HepG2 (cell line): Measurements from ENCODE around the gene DDAH2. TPM values are rescaled to one million over a fixed set of nuclear protein-coding genes. Genes with fewer than 3 reads are reported as not detected.
A peak's percentile ranks its signal among the peaks of the same experiment; 100 is the strongest.

ENCODE experiments used
- CSRNP2 ChIP-seq: sonication (generic); formaldehyde crosslinking; conservative IDR thresholded peaks from 2 replicates; pipeline ENCODE4 v1.8.0; 2022; ENCODE audit warnings: low read depth, missing genetic modification reagents
- HBP1 ChIP-seq: IDR thresholded peaks from 2 replicates; pipeline ENCODE4 v1.6.1; 2016; ENCODE audit warnings: low read depth, control low read depth
- HCFC1 ChIP-seq: fragments of 150-350 bp; IDR thresholded peaks from 2 replicates; pipeline ENCODE4 v1.6.1; 2014; ENCODE audit warnings: low read depth, low read length
- LCORL ChIP-seq, 2 experiments: fragments of 450-650 bp in 1 of 2; sonication (generic) in 1 of 2; formaldehyde crosslinking in 1 of 2; IDR thresholded peaks; 2 replicates each; pipeline versions ENCODE4 v1.5.0 to v1.6.1; 2017 to 2020; ENCODE audit warnings: antibody characterized with exemption in 1 of 2, missing genetic modification reagents in 1 of 2
- MTA3 ChIP-seq: sonication (generic); formaldehyde crosslinking; IDR thresholded peaks from 2 replicates; pipeline ENCODE4 v1.4.0; 2020; ENCODE audit warnings: missing genetic modification reagents
- SIX4 ChIP-seq: sonication (generic); formaldehyde crosslinking; IDR thresholded peaks from 2 replicates; pipeline ENCODE4 v1.4.0; 2020; ENCODE audit warnings: missing genetic modification reagents
- SNAPC4 ChIP-seq: sonication (generic); formaldehyde crosslinking; IDR thresholded peaks from 2 replicates; pipeline ENCODE4 v1.4.0; 2020; ENCODE audit warnings: mild to moderate bottlenecking, missing genetic modification reagents
- SP4 ChIP-seq: sonication (generic); formaldehyde crosslinking; IDR thresholded peaks from 2 replicates; pipeline ENCODE4 v1.8.1; 2023; ENCODE audit warnings: mild to moderate bottlenecking, missing genetic modification reagents
- ZBTB25 ChIP-seq: IDR thresholded peaks from 2 replicates; pipeline ENCODE4 v1.6.1; 2018; ENCODE audit warnings: missing genetic modification reagents
- ZNF124 ChIP-seq: sonication (generic); formaldehyde crosslinking; IDR thresholded peaks from 2 replicates; pipeline ENCODE4 v1.4.0; 2020; ENCODE audit warnings: missing genetic modification reagents
- ZNF639 ChIP-seq: conservative IDR thresholded peaks from 2 replicates; pipeline ENCODE4 v1.6.1; 2018; ENCODE audit warnings: missing genetic modification reagents
- ZNF687 ChIP-seq: sonication (generic); formaldehyde crosslinking; IDR thresholded peaks from 2 replicates; pipeline ENCODE4 v1.5.1; 2020; ENCODE audit warnings: mild to moderate bottlenecking, missing genetic modification reagents, moderate library complexity
- polyA plus RNA-seq, 8 experiments: library from polyadenylated mRNA; depleted of rRNA in 3 of 8; stranded (reverse) in 7 of 8; unstranded in 1 of 8; fragments of >200 nt; fragmentation: Illumina TruSeq in 4 of 8; extraction: Trizol in 4 of 8; gene quantifications; 2 replicates each; pipeline versions ENCODE4 v1.2.1 to v1.2.3, GENCODE V29; 2011 to 2016; ENCODE audit warnings: low read depth in 4 of 8, missing spikeins in 1 of 8, mixed read lengths in 1 of 8; ENCODE audit not compliant: insufficient read depth in 1 of 8
- total RNA-seq, 5 experiments: library from RNA; depleted of rRNA; stranded (reverse); fragments of >200 nt; fragmentation: Illumina TruSeq; extraction: Trizol; gene quantifications; 2 replicates each; pipeline ENCODE4 v1.2.3, GENCODE V29; 2016; ENCODE audit warnings: low read depth in 1 of 5

Gene DDAH2
- total and polyA plus RNA-seq, 2 of the 13 experiments (the other 11 are each of a cell fraction or from before 2014, with no cell fraction given): 16.4 to 21.1 TPM

- TF ChIP-seq ZNF687 (CRISPR knock-in tag) (peak; percentile 89), ZBTB25 (CRISPR knock-in tag) (peak; percentile 96), MTA3 (CRISPR knock-in tag) (no peak), ZNF124 (CRISPR knock-in tag) (0 out of 2 replicates have a peak, but pooled peaks have one; percentile 59), ZNF639 (peak; percentile 80; the same call in 1 of the 2 replicates), SIX4 (CRISPR knock-in tag) (peak; percentile 63), CSRNP2 (CRISPR knock-in tag) (no peak), HBP1 (peak; percentile 67), HCFC1 (no peak), SP4 (CRISPR knock-in tag) (peak; percentile 43), SNAPC4 (CRISPR knock-in tag) (peak; percentile 88), LCORL (IDR thresholded peaks at IDR 0.05) (no peak), LCORL (CRISPR knock-in tag; IDR thresholded peaks at IDR 0.05) (peak; percentile 76; the same call in 1 of the 2 replicates)
Observed at GRCh38 chr6:31702819-31703716, 26.0 kb downstream of the DDAH2 start, which contains the start of gene ABHD16A (continued).
